B cell (primary cell): Measurements from ENCODE around the gene GNA12. TPM values are rescaled to one million over a fixed set of nuclear protein-coding genes. Genes with fewer than 3 reads are reported as not detected.

Experiments used
- ATAC-seq: fragments of 200-7000 bp; cut with Tn5 transposase; one replicate; pipeline ENCODE4 v1.10.0; 2021; ENCODE audit warnings: low read depth, mild to moderate bottlenecking, moderate number of reproducible peaks, moderate library complexity
- CTCF ChIA-PET: fragments of 350-600 bp; sonication (Branson Sonifier 250); formaldehyde crosslinking; loops from one replicate; lab custom pipeline; 2021; ENCODE audit warnings: antibody characterized with exemption, inconsistent platforms; lab: Charles Lee
- POLR2A ChIA-PET: fragments of 350-600 bp; sonication (Branson Sonifier 250); formaldehyde crosslinking; loops from one replicate; lab custom pipeline; 2021; ENCODE audit warnings: antibody characterized with exemption; lab: Charles Lee
- DNase-seq: peaks from one replicate; pipeline ENCODE4 v3.0.0; 2013
- H2AFZ ChIP-seq: 2 replicates; pipeline ENCODE4 v1.6.1; 2012; ENCODE audit warnings: mild to moderate bottlenecking, low read depth, low read length; ENCODE audit not compliant: insufficient read depth, poor library complexity, severe bottlenecking
- H3K27ac ChIP-seq, 2 donors: 1 replicate in 1 of 2; 2 replicates in 1 of 2; pipeline ENCODE4 v1.5.1; 2012 to 2013; ENCODE audit warnings: low read length in 2 of 2, mild to moderate bottlenecking in 2 of 2, moderate library complexity in 1 of 2
- H3K27me3 ChIP-seq, 4 experiments: fragments of 200-600 bp in 1 of 4; sonication (generic) in 1 of 4; replicated peaks in 1 of 4; 1 replicate in 2 of 4; 2 replicates in 2 of 4; pipeline versions ENCODE4 v1.6.1 to v1.7.0; 2013 to 2016; ENCODE audit warnings: low read length in 3 of 4, mild to moderate bottlenecking in 2 of 4, mixed read lengths in 1 of 4, moderate library complexity in 1 of 4; ENCODE audit not compliant: insufficient read depth in 4 of 4, control insufficient read depth in 3 of 4; ENCODE audit errors: control extremely low read depth in 1 of 4
- H3K36me3 ChIP-seq, 2 experiments: replicated peaks in 1 of 2; 1 replicate in 1 of 2; 2 replicates in 1 of 2; pipeline versions ENCODE4 v1.6.1 to v1.7.1; 2013; ENCODE audit warnings: low read length in 1 of 2; ENCODE audit not compliant: insufficient read depth in 2 of 2, control insufficient read depth in 1 of 2; ENCODE audit errors: control extremely low read depth in 1 of 2, extremely low read depth in 1 of 2
- H3K4me1 ChIP-seq, 2 donors: fragments of 200-600 bp in 1 of 2; sonication (generic) in 1 of 2; 1 replicate in 1 of 2; 2 replicates in 1 of 2; pipeline versions ENCODE4 v1.5.1 to v1.6.1; 2013 to 2017; ENCODE audit warnings: low read length in 2 of 2; ENCODE audit not compliant: control insufficient read depth in 2 of 2, insufficient read depth in 2 of 2
- H3K4me2 ChIP-seq: replicated peaks from 2 replicates; pipeline ENCODE3; 2012; ENCODE audit warnings: mild to moderate bottlenecking, low read depth, low read length; ENCODE audit not compliant: poor library complexity, severe bottlenecking
- H3K4me3 ChIP-seq, 5 experiments: fragments of 200-600 bp in 1 of 5; sonication (generic) in 1 of 5; 1 replicate in 3 of 5; 2 replicates in 2 of 5; pipeline versions ENCODE4 v1.5.1 to v1.7.0; 2011 to 2016; ENCODE audit warnings: low read length in 4 of 5, mild to moderate bottlenecking in 4 of 5, low read depth in 2 of 5, control low read depth in 1 of 5, moderate library complexity in 1 of 5; ENCODE audit not compliant: insufficient read depth in 1 of 5; ENCODE audit errors: control extremely low read depth in 1 of 5, extremely low read depth in 1 of 5
- H3K79me2 ChIP-seq: fragments of 200-600 bp; sonication (generic); one replicate; pipeline ENCODE4 v1.6.0; 2016; ENCODE audit warnings: low read length; ENCODE audit not compliant: control insufficient read depth, insufficient read depth
- H3K9ac ChIP-seq: fragments of 200-600 bp; sonication (generic); 2 replicates; pipeline ENCODE4 v1.6.1; 2017; ENCODE audit warnings: mild to moderate bottlenecking, low read length, moderate library complexity
- H3K9me3 ChIP-seq, 3 donors: one replicate each; pipeline versions ENCODE4 v1.6.1 to v1.7.1; 2013; ENCODE audit warnings: low read length in 2 of 3; ENCODE audit not compliant: control insufficient read depth in 2 of 3, insufficient read depth in 1 of 3; ENCODE audit errors: control extremely low read depth in 1 of 3
- H4K20me1 ChIP-seq: 2 replicates; pipeline ENCODE4 v1.6.0; 2012; ENCODE audit warnings: mild to moderate bottlenecking, low read length; ENCODE audit not compliant: insufficient read depth, control insufficient read depth, poor library complexity, severe bottlenecking
- H3K27ac Mint-ChIP-seq: one replicate; pipeline ENCODE4 v1.8.0; 2021; ENCODE audit warnings: mixed read lengths
- H3K27me3 Mint-ChIP-seq: one replicate; pipeline ENCODE4 v1.8.0; 2021; ENCODE audit warnings: mixed read lengths
- H3K4me1 Mint-ChIP-seq: one replicate; pipeline ENCODE4 v1.8.0; 2021; ENCODE audit warnings: mixed read lengths
- H3K4me3 Mint-ChIP-seq: one replicate; pipeline ENCODE4 v1.8.0; 2021; ENCODE audit warnings: mixed read lengths
- H3K9me3 Mint-ChIP-seq: one replicate; pipeline ENCODE4 v1.8.0; 2022; ENCODE audit warnings: mixed read lengths; ENCODE audit not compliant: insufficient read depth
- CTCF ChIP-seq: fragments of 200-600 bp; IDR thresholded peaks from one replicate; pipeline ENCODE4 v1.8.0; 2022; ENCODE audit warnings: antibody characterized with exemption, mild to moderate bottlenecking
- EZH2 ChIP-seq: IDR thresholded peaks from 2 replicates; pipeline ENCODE4 v1.6.1; 2012; ENCODE audit warnings: borderline replicate concordance, low read depth, mild to moderate bottlenecking, moderate library complexity, low read length; ENCODE audit not compliant: insufficient read depth, poor library complexity, severe bottlenecking
- WGBS: methylation state at CpG from one replicate; pipeline ENCODE4 v1.1.5; 2013; ENCODE audit warnings: missing lambda C conversion rate; ENCODE audit not compliant: insufficient coverage; 5-methylcytosine and 5-hydroxymethylcytosine counted together
- intact Hi-C: fragments of 100-400 bp; cut with micrococcal nuclease; formaldehyde crosslinking; loops from one replicate; pipeline ENCODE4 v1.10.0; 2022
- polyA plus RNA-seq: library from polyadenylated mRNA; depleted of rRNA; stranded (reverse); fragments of >200 nt; gene quantifications from 2 replicates; pipeline ENCODE4 v1.2.3, GENCODE V29; 2012
- total RNA-seq, 2 donors: library from RNA; stranded (reverse); fragments of 120-200 nt in 1 of 2; gene quantifications; 1 replicate in 1 of 2; 2 replicates in 1 of 2; pipeline versions ENCODE4 v1.2.3 to v1.2.4, GENCODE V29; 2013 to 2022

Gene GNA12
- total and polyA plus RNA-seq, 2 donors (not counting 1 experiment from before 2014, with no cell fraction given), result 34.6 to 110 TPM

GRCh38 chr7:2713370-2713769 lies 130.7 kb downstream of the GNA12 start:
- WGBS, result 50% methylated on average over 12 of the region's 13 CpGs
- Histone ChIP-seq H3K4me3 (no peak overlapping the region), H3K36me3 (peaks cover 0 to 20% of the 10 kb centered on the region in 2 experiments), H3K9ac (no peak overlapping the region), H3K4me2 (no peak overlapping the region), H3K27ac (no peak overlapping the region), H3K9me3 (peaks cover 0 to 9% (median 0%) of the 10 kb centered on the region in 3 donors), H4K20me1 (no peaks in the 10 kb centered on the region), H3K4me1 (peaks cover 67 to 82% of the 10 kb centered on the region in 2 donors), H2AFZ (no peak overlapping the region), H3K27me3 (no peaks in the 10 kb centered on the region), H3K79me2 (peaks cover 3% of the 10 kb centered on the region)
- POLR2A ChIA-PET, result interaction anchor here (1.0 kb wide), 1 partner anchor 183 kb away, joined by 3 read pairs; no protein-coding TSS in a partner anchor
- intact Hi-C loops, result loop anchor here (5.0 kb wide), 2 partner anchors 109 to 186 kb away; no protein-coding TSS in a partner anchor
- Mint-ChIP-seq H3K4me1 (peaks cover 84% of the 10 kb centered on the region), H3K27ac (peak overlapping the region; percentile 77), H3K4me3 (no peak overlapping the region), H3K27me3 (no peaks in the 10 kb centered on the region), H3K9me3 (no peaks in the 10 kb centered on the region)
- no peak for ATAC-seq
- DNase-seq, result no peak
- CTCF ChIA-PET, result interaction anchor here (0.9 to 3.5 kb wide), 4 partner anchors 10 to 44 kb away, joined by 3 to 12 read pairs (median 4); no protein-coding TSS in a partner anchor
- TF ChIP-seq EZH2 (no peak), CTCF (no peak)

DNA sequence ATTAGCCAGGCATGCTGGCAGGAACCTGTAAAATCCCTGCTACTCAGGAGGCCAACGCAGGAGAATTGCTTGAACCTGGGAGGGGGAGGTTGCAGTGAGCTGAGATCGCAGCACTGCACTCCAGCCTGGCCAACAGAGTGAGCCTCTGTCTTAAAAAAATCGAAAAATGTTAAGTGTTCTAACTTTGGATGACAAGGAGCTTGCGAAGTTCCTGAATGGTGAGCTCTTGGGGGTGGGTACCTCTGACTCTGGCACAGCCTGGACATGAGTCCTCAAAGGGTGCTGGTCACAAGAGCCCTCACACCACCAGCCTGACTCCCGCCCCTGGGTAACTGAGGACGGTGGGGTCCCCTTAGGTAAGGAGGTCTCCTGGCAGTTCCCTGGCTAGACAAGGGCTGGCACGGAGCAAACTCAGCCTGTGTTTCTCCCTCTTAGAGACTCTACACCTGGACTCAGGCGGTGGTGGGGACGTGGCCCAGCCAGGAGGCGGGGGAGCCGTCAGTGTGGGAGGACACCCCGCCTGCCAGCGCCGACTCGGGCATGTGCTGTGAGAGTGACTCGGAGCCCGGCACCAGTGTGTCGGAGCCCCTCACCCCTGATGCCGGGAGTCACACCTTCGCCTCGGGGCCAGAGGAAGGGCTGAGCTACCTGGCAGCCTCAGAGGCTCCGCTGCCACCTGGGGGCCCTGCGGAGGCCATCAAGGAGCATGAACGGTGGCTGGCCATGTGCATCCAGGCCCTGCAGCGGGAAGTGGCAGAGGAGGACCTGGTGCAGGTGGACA lies 132.0 kb downstream of the GNA12 start:
- POLR2A ChIA-PET, result interaction anchor here (0.6 kb wide), 1 partner anchor 398 kb away, joined by 3 read pairs; no protein-coding TSS in a partner anchor
- H3K4me1 Mint-ChIP-seq, result peaks cover 71% of the 10 kb centered on the region

More for the DNA sequence above, 132.0 kb downstream of the GNA12 start:
- H3K27me3 ChIP-seq, result no peaks in the 10 kb centered on the region
- DNase-seq (no peak), ATAC-seq (no peak)
- no peak overlapping the region for H3K4me3 Mint-ChIP-seq
- H3K27ac Mint-ChIP-seq, result peak overlapping the region; percentile 46
- no peak overlapping the region for H3K4me3 ChIP-seq
- H3K9ac ChIP-seq, result no peak overlapping the region
- H3K4me1 ChIP-seq, result peaks cover 54 to 69% of the 10 kb centered on the region in 2 donors
- CTCF ChIA-PET, result interaction anchor here (0.5 to 7.2 kb wide), 13 partner anchors 9 to 363 kb away, joined by 3 to 128 read pairs (median 5); no protein-coding TSS in a partner anchor
- intact Hi-C loops, result loop anchor here (2.0 to 5.0 kb wide), 4 partner anchors 71 to 261 kb away; no protein-coding TSS in a partner anchor
- TF ChIP-seq EZH2, result no peak
- no peak for TF ChIP-seq CTCF
- H4K20me1 ChIP-seq, result no peaks in the 10 kb centered on the region
- no peak overlapping the region for H3K27ac ChIP-seq
- no peaks in the 10 kb centered on the region for H3K9me3 Mint-ChIP-seq
- peaks cover 0 to 9% (median 0%) of the 10 kb centered on the region in 3 donors for H3K9me3 ChIP-seq
- peaks cover 3% of the 10 kb centered on the region for H3K79me2 ChIP-seq
- peaks cover 0 to 17% of the 10 kb centered on the region in 2 experiments for H3K36me3 ChIP-seq
- no peaks in the 10 kb centered on the region for H3K27me3 Mint-ChIP-seq
- H3K4me2 ChIP-seq, result no peak overlapping the region
- 94% methylated on average over 24 of the region's 25 CpGs for WGBS
- H2AFZ ChIP-seq, result no peak overlapping the region
